ENCODE results near the gene PPP1R10.

The PPP1R10 gene

DNA sequence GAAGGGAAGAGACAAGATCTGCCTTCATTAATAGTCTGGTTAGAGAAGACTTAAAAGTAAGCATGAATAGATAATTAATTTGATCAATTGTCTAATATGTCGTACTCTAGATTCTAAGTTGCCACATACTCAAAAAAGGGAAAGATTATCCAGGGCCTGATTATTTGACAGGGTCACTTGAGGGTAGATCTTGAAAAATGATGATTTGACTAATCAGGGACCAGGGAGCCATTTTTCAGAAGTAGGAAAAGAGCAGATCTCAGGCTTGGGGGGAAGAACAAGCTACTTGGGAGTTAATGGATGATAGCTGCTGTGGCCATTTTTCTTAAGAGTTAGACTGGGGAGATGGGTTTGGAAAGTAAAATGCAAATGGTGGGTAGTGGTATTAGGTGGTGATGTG is 24.8 kb downstream of the PPP1R10 start:
- H3K27ac ChIP-seq (ENCODE audit: low read depth, low read length), result no peak overlapping the region
- H3K4me3 ChIP-seq (ENCODE audit: low read depth, low read length), result no peak overlapping the region
- H3K36me3 ChIP-seq (ENCODE audit: control insufficient read depth, insufficient read depth, low read length), result peaks cover 74% of the 10 kb centered on the region

DNA sequence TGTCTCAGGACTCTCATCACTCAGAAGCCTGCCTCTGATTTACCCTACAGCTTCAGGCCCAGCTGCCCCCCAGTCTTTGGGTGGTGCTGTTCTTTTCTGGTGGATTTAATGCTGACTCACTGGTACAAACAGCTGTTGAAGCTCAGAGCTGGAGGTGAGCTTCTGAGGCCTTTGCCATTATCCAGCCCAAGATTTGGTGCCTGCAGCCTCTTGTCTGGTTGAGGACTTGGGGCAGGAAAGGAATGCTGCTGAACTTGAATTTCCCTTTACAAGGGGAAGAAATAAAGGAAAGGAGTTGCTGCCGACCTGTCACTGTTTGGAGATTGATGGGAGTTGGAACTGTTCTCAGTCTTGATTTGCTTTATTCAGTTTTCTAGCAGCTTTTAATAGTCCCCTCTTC is 26.0 kb downstream of the PPP1R10 start:
- peaks cover 86% of the 10 kb centered on the region for H3K36me3 ChIP-seq (ENCODE audit: control insufficient read depth, insufficient read depth, low read length)
- H3K9ac ChIP-seq (ENCODE audit: low read length), result no peak overlapping the region
- no peak overlapping the region for H3K4me3 ChIP-seq (ENCODE audit: low read depth, low read length)
- no peak overlapping the region for H3K27ac ChIP-seq (ENCODE audit: low read depth, low read length)
- H3K27me3 ChIP-seq (ENCODE audit: control insufficient read depth, insufficient read depth, low read length), result no peaks in the 10 kb centered on the region
- no peaks in the 10 kb centered on the region for H3K4me1 ChIP-seq (ENCODE audit: control insufficient read depth, insufficient read depth, low read length)
- H3K9me3 ChIP-seq (ENCODE audit: control insufficient read depth, insufficient read depth, low read depth, low read length), result no peaks in the 10 kb centered on the region

More for the DNA sequence above, 24.8 kb downstream of the PPP1R10 start:
- Histone ChIP-seq H3K9me3 (ENCODE audit: control insufficient read depth, insufficient read depth, low read depth, low read length) (no peaks in the 10 kb centered on the region), H3K4me1 (ENCODE audit: control insufficient read depth, insufficient read depth, low read length) (no peaks in the 10 kb centered on the region), H3K27me3 (ENCODE audit: control insufficient read depth, insufficient read depth, low read length) (no peaks in the 10 kb centered on the region), H3K9ac (ENCODE audit: low read length) (no peak overlapping the region)

DNA sequence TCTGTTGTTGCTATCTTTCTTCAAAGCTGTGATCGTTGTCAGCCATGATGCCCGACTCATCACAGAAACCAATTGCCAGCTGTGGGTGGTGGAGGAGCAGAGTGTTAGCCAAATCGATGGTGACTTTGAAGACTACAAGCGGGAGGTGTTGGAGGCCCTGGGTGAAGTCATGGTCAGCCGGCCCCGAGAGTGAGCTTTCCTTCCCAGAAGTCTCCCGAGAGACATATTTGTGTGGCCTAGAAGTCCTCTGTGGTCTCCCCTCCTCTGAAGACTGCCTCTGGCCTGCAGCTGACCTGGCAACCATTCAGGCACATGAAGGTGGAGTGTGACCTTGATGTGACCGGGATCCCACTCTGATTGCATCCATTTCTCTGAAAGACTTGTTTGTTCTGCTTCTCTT is 26.5 kb downstream of the PPP1R10 start:
- Histone ChIP-seq H3K9me3 (ENCODE audit: control insufficient read depth, insufficient read depth, low read depth, low read length) (no peaks in the 10 kb centered on the region), H3K36me3 (ENCODE audit: control insufficient read depth, insufficient read depth, low read length) (peaks cover 91% of the 10 kb centered on the region), H3K27me3 (ENCODE audit: control insufficient read depth, insufficient read depth, low read length) (no peaks in the 10 kb centered on the region), H3K4me1 (ENCODE audit: control insufficient read depth, insufficient read depth, low read length) (no peaks in the 10 kb centered on the region), H3K9ac (ENCODE audit: low read length) (no peak overlapping the region), H3K4me3 (ENCODE audit: low read depth, low read length) (no peak overlapping the region), H3K27ac (ENCODE audit: low read depth, low read length) (no peak overlapping the region)

DNA sequence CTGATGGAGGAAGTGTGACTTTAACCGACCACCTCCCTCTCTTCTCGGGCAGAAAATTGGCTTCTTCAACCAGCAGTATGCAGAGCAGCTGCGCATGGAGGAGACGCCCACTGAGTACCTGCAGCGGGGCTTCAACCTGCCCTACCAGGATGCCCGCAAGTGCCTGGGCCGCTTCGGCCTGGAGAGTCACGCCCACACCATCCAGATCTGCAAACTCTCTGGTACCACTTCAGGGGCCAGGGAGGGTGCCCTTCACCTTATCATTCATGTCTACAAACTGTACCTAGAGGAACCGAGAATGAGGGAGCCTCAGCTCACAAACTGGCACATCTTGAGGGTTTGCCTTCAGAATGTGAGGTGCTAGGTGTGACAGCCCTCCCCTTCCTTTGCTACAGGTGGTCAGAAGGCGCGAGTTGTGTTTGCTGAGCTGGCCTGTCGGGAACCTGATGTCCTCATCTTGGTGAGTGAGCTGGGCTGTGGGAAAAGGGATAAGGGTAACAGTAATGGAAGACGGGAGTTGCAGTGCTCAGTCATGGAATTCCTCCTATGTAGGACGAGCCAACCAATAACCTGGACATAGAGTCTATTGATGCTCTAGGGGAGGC is 27.2 kb downstream of the PPP1R10 start:
- Histone ChIP-seq H3K9ac (ENCODE audit: low read length) (no peak overlapping the region), H3K4me3 (ENCODE audit: low read depth, low read length) (no peak overlapping the region), H3K9me3 (ENCODE audit: control insufficient read depth, insufficient read depth, low read depth, low read length) (no peaks in the 10 kb centered on the region), H3K27ac (ENCODE audit: low read depth, low read length) (no peak overlapping the region), H3K4me1 (ENCODE audit: control insufficient read depth, insufficient read depth, low read length) (no peaks in the 10 kb centered on the region), H3K27me3 (ENCODE audit: control insufficient read depth, insufficient read depth, low read length) (no peaks in the 10 kb centered on the region), H3K36me3 (ENCODE audit: control insufficient read depth, insufficient read depth, low read length) (peaks cover 95% of the 10 kb centered on the region)

DNA sequence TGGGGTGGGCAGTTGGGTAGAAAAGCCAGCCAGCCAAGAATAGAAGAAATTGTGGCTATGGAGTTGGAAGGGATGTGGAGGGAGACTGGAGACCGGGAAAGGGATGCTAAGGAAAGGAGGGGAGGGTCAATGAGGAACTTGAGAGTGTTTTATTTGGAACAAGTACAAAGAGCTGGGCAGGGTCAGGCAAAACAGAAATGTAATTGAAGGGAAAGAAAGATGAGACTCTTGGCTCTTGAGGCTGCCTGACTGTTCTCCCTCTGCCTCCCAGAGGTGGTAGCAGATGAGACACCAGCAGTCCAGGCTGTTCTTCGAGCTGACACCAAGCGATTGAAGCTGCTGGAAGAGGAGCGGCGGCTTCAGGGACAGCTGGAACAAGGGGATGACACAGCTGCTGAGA is 33.1 kb downstream of the PPP1R10 start:
- no peak overlapping the region for H3K27ac ChIP-seq (ENCODE audit: low read depth, low read length)
- H3K4me3 ChIP-seq (ENCODE audit: low read depth, low read length), result no peak overlapping the region
- H3K36me3 ChIP-seq (ENCODE audit: control insufficient read depth, insufficient read depth, low read length), result peaks cover 95% of the 10 kb centered on the region
- no peaks in the 10 kb centered on the region for H3K27me3 ChIP-seq (ENCODE audit: control insufficient read depth, insufficient read depth, low read length)
- H3K4me1 ChIP-seq (ENCODE audit: control insufficient read depth, insufficient read depth, low read length), result no peaks in the 10 kb centered on the region
- H3K9me3 ChIP-seq (ENCODE audit: control insufficient read depth, insufficient read depth, low read depth, low read length), result no peaks in the 10 kb centered on the region
- H3K9ac ChIP-seq (ENCODE audit: low read length), result no peak overlapping the region

DNA sequence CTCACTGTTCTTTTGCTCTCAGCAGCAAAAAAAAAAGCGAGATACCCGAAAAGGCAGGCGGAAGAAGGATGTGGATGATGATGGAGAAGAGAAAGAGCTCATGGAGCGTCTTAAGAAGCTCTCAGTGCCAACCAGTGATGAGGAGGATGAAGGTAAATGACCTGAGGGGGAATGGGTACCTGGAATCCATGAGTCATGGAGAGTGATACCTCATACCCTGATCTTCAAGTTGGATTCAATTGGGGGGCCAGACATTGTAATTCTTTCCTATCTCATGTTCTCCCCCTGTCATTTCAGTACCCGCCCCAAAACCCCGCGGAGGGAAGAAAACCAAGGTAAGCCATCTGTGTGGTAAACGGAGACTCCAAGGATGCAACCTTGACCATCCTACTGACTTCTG is 39.0 kb downstream of the PPP1R10 start:
- no peak overlapping the region for H3K27ac ChIP-seq (ENCODE audit: low read depth, low read length)
- H3K4me3 ChIP-seq (ENCODE audit: low read depth, low read length), result no peak overlapping the region
- peaks cover 5% of the 10 kb centered on the region; the same call in 1 of the 2 replicates for H3K4me1 ChIP-seq (ENCODE audit: control insufficient read depth, insufficient read depth, low read length)
- no peaks in the 10 kb centered on the region for H3K27me3 ChIP-seq (ENCODE audit: control insufficient read depth, insufficient read depth, low read length)
- peaks cover 81% of the 10 kb centered on the region for H3K36me3 ChIP-seq (ENCODE audit: control insufficient read depth, insufficient read depth, low read length)
- H3K9ac ChIP-seq (ENCODE audit: low read length), result no peak overlapping the region
- no peaks in the 10 kb centered on the region for H3K9me3 ChIP-seq (ENCODE audit: control insufficient read depth, insufficient read depth, low read depth, low read length)

DNA sequence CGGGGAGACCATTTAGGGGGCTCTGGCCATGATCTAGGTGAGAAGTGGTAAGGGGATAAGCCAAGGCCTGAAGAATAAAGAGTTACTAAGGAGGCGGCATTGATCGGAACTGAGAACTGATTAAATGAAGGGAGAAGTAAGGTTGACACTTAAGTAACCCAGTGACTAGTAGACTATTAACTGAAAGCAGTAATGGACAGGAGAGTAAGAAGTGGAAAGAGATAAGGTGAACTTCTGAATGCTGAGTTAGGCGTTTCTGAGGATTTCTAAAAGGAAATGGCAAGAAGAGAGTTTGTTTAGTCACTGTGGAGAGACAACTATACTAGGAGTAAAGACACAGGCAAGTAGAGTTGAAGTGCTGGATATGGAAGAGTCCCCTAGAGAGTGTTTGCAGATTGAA is 43.9 kb downstream of the PPP1R10 start:
- no peak overlapping the region for H3K9ac ChIP-seq (ENCODE audit: low read length)
- H3K4me3 ChIP-seq (ENCODE audit: low read depth, low read length), result no peak overlapping the region
- no peaks in the 10 kb centered on the region for H3K9me3 ChIP-seq (ENCODE audit: control insufficient read depth, insufficient read depth, low read depth, low read length)
- H3K4me1 ChIP-seq (ENCODE audit: control insufficient read depth, insufficient read depth, low read length), result peaks cover 15% of the 10 kb centered on the region
- no peak overlapping the region for H3K27ac ChIP-seq (ENCODE audit: low read depth, low read length)
- no peaks in the 10 kb centered on the region; the same call in 1 of the 2 replicates for H3K27me3 ChIP-seq (ENCODE audit: control insufficient read depth, insufficient read depth, low read length)
- peaks cover 43% of the 10 kb centered on the region for H3K36me3 ChIP-seq (ENCODE audit: control insufficient read depth, insufficient read depth, low read length)

DNA sequence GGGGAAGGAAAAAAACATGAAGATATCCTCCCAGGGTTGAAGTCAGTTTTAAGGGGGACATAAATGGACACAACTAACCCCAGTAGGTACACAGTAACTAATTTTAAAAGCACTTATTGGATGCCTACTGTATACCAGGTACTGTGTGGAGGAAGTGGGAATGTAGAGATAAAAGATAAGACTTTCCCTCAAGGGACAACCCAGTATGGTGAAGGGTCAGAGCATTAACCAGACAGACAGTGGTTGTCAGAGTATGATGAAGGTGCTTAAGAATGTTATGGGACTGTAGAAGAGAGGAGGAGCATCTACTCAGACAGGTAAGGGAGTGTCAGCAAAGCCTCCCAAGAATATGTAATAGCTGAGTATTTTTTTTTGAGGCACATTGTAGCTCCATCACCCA is 44.9 kb downstream of the PPP1R10 start:
- Histone ChIP-seq H3K9ac (ENCODE audit: low read length) (peak overlapping the region; percentile 99), H3K4me1 (ENCODE audit: control insufficient read depth, insufficient read depth, low read length) (peaks cover 15% of the 10 kb centered on the region), H3K9me3 (ENCODE audit: control insufficient read depth, insufficient read depth, low read depth, low read length) (no peaks in the 10 kb centered on the region), H3K27ac (ENCODE audit: low read depth, low read length) (no peak overlapping the region; the same call in 1 of the 2 replicates), H3K4me3 (ENCODE audit: low read depth, low read length) (peak overlapping the region; percentile 96), H3K27me3 (ENCODE audit: control insufficient read depth, insufficient read depth, low read length) (no peaks in the 10 kb centered on the region; the same call in 1 of the 2 replicates), H3K36me3 (ENCODE audit: control insufficient read depth, insufficient read depth, low read length) (peaks cover 33% of the 10 kb centered on the region)

DNA sequence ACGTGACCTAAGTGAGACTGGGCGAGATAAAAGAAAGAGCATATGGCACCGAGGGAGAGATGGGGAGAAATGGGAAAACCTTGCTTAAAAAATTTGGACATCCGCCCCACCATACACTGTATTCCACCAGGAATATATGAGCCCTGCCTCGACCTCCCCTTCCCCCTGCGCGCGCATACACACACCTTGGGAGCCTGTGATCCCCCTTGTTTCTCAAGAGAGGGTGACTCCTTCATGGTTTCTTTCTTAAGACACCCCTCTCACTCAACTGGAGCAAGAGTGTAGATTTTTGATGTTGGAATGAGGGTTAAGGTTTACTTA is 45.3 kb downstream of the PPP1R10 start:
- no peaks in the 10 kb centered on the region for H3K9me3 ChIP-seq (ENCODE audit: control insufficient read depth, insufficient read depth, low read depth, low read length)
- peaks cover 29% of the 10 kb centered on the region for H3K36me3 ChIP-seq (ENCODE audit: control insufficient read depth, insufficient read depth, low read length)
- peak overlapping the region; percentile 99 for H3K9ac ChIP-seq (ENCODE audit: low read length)
- no peaks in the 10 kb centered on the region; the same call in 1 of the 2 replicates for H3K27me3 ChIP-seq (ENCODE audit: control insufficient read depth, insufficient read depth, low read length)
- H3K27ac ChIP-seq (ENCODE audit: low read depth, low read length), result peak overlapping the region; percentile 95
- peaks cover 15% of the 10 kb centered on the region for H3K4me1 ChIP-seq (ENCODE audit: control insufficient read depth, insufficient read depth, low read length)
- peak overlapping the region; percentile 96 for H3K4me3 ChIP-seq (ENCODE audit: low read depth, low read length)

DNA sequence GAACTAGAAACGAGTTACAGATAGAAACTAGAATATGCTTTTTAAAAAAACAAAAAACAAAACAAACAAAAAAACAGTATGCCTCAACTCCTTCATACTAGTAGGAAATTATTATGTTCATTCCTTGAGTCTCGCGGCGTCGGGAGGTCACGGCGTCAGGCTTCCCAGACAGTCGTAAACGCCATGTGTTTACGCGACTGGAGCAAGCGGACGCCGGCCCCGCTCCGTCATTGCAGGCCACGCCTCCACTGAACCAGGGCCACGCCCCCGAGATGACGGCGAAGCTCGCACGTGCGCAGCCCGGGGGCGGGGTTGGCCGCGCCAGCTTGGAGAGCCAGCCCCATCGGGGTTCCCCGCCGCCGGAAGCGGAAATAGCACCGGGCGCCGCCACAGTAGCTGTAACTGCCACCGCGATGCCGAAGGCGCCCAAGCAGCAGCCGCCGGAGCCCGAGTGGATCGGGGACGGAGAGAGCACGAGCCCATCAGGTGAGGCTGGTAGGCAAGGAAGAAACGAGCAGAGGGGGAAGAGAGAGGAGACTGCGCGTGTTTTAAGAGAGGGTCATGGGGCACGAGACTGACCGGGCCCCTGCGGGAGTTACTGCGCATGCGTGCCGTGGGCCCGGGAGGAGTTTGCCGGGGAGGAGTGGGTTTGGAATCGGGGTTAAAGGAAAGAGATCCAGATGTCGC is 45.8 kb downstream of the PPP1R10 start, which contains the start of gene ABCF1:
TSS of gene ABCF1 (plus strand) at position 368 of the 687 bp plus-strand sequence. CDS start at position 414, 46 bp downstream.
- Histone ChIP-seq H3K36me3 (ENCODE audit: control insufficient read depth, insufficient read depth, low read length) (peaks cover 24% of the 10 kb centered on the region), H3K4me1 (ENCODE audit: control insufficient read depth, insufficient read depth, low read length) (peaks cover 15% of the 10 kb centered on the region), H3K9ac (ENCODE audit: low read length) (peak within 1 kb of the TSS; percentile 99), H3K27me3 (ENCODE audit: control insufficient read depth, insufficient read depth, low read length) (no peaks in the 10 kb centered on the region; the same call in 1 of the 2 replicates), H3K27ac (ENCODE audit: low read depth, low read length) (peak within 1 kb of the TSS; percentile 95), H3K4me3 (ENCODE audit: low read depth, low read length) (peak within 1 kb of the TSS; percentile 96), H3K9me3 (ENCODE audit: control insufficient read depth, insufficient read depth, low read depth, low read length) (no peaks in the 10 kb centered on the region)

DNA sequence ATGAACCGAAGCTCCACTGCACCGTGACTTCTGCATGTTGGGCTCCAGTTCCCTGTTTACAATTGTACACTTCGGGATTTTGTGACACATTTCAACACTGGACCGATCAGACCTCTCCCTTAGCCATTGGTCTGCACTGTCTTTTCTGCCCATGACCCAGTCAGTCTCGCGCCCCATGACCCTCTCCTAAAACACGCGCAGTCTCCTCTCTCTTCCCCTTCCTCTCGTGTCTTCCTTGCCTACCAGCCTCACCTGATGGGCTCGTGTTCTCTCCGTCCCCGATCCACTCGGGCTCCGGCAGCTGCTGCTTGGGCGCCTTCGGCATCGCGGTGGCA is 46.3 kb downstream of the PPP1R10 start:
- Histone ChIP-seq H3K4me1 (ENCODE audit: control insufficient read depth, insufficient read depth, low read length) (peaks cover 15% of the 10 kb centered on the region), H3K36me3 (ENCODE audit: control insufficient read depth, insufficient read depth, low read length) (peaks cover 23% of the 10 kb centered on the region; the same call in 1 of the 2 replicates), H3K27me3 (ENCODE audit: control insufficient read depth, insufficient read depth, low read length) (no peaks in the 10 kb centered on the region; the same call in 1 of the 2 replicates), H3K9ac (ENCODE audit: low read length) (peak overlapping the region; percentile 99), H3K27ac (ENCODE audit: low read depth, low read length) (no peak overlapping the region), H3K9me3 (ENCODE audit: control insufficient read depth, insufficient read depth, low read depth, low read length) (no peaks in the 10 kb centered on the region), H3K4me3 (ENCODE audit: low read depth, low read length) (peak overlapping the region; percentile 96)
